ENCODE data around the gene EDN1.
A peak's percentile ranks its signal among the peaks of the same experiment; 100 is the strongest.

EDN1 gene

DNA sequence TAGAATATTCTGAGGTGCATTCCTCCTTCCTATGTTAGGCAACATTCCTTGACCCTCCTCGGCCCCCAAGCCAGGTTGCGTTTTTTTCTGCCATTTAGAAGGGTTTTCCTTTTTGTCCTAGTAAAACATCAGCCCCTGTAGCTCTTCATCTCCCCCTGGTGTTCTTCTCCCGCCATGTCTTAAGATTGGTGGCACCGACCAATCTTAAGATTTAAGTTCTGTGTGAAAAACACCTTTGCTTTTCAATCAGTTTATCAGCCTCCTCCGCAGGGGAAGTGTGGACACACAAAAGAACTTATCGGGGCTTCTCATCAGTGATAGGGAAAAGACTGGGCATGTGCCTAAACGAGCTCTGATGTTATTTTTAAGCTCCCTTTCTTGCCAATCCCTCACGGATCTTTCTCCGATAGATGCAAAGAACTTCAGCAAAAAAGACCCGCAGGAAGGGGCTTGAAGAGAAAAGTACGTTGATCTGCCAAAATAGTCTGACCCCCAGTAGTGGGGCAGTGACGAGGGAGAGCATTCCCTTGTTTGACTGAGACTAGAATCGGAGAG is 719 bp upstream of the EDN1 start:
- TF ChIP-seq, protein P1, sequence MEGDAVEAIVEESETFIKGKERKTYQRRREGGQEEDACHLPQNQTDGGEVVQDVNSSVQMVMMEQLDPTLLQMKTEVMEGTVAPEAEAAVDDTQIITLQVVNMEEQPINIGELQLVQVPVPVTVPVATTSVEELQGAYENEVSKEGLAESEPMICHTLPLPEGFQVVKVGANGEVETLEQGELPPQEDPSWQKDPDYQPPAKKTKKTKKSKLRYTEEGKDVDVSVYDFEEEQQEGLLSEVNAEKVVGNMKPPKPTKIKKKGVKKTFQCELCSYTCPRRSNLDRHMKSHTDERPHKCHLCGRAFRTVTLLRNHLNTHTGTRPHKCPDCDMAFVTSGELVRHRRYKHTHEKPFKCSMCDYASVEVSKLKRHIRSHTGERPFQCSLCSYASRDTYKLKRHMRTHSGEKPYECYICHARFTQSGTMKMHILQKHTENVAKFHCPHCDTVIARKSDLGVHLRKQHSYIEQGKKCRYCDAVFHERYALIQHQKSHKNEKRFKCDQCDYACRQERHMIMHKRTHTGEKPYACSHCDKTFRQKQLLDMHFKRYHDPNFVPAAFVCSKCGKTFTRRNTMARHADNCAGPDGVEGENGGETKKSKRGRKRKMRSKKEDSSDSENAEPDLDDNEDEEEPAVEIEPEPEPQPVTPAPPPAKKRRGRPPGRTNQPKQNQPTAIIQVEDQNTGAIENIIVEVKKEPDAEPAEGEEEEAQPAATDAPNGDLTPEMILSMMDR (IDR thresholded peaks at IDR 0.05), result peak; percentile 64

DNA sequence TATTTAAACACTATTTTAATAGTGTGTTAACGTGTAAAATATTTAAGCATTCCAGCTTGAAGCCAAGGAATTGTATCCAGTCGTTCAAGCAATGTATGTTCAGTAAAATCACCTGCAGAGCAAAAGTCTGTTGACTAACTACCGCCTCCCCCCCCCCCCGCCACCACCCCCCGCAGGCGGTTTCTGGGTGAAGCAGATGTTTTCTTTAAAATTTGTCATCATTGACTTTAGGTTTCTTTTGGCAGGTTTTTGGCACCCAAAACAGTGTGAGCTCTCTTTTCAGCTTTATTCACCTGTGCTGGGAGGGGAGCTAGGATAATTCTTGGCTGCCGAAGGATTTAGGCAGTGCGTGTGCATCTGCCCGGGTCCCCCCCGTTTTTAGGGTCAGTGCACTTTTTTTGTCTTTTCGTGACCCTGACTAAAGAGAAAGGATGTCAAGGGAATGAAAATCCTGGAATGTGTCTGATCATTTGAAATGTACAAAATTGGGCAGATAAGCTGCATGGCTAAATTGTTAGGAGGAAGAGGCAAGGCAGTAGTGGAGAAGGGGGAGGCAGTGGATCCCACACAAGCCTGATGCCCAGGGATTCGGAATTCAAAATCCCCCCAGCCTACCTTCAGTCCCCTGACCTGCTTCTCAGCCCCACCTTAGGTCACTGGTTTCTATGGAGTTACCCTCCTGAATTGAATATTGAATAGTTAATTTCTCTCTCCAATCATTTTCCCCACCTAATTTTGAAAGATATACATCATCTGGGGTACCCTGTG is 1.1 kb downstream of the EDN1 start:
- TF ChIP-seq, protein P1 (IDR thresholded peaks at IDR 0.05), result no peak

DNA sequence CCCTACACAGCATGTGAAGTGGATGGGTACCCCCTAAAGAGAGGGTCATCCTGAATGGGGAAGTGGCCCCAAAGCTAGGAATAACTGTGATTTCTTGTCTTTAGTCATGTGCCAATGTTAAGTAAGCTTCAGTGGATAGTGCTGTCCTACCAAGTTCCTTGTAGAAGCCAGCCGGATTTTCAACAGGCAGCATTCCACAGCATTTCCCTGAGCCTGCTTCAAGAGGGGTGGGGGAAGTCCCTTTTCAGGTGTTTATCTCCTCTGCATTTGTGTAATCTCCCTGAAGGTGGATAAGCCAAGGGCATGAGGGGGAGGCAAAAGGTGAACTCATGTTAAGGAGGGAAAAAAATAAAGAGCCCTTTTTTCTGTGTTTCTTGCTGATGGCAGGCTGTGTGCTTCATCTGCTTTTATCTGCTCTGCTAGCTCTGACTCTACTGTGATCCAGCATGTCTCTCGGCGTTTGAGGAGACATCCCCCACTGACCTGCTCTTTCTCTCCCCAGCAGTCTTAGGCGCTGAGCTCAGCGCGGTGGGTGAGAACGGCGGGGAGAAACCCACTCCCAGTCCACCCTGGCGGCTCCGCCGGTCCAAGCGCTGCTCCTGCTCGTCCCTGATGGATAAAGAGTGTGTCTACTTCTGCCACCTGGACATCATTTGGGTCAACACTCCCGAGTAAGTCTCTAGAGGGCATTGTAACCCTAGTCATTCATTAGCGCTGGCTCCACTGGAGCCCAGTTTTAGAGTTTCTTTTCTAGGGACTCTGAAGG is 1.9 kb downstream of the EDN1 start:
- TF ChIP-seq, protein P1 (IDR thresholded peaks at IDR 0.05), result peak; percentile 20; the same call in 1 of the 2 replicates

DNA sequence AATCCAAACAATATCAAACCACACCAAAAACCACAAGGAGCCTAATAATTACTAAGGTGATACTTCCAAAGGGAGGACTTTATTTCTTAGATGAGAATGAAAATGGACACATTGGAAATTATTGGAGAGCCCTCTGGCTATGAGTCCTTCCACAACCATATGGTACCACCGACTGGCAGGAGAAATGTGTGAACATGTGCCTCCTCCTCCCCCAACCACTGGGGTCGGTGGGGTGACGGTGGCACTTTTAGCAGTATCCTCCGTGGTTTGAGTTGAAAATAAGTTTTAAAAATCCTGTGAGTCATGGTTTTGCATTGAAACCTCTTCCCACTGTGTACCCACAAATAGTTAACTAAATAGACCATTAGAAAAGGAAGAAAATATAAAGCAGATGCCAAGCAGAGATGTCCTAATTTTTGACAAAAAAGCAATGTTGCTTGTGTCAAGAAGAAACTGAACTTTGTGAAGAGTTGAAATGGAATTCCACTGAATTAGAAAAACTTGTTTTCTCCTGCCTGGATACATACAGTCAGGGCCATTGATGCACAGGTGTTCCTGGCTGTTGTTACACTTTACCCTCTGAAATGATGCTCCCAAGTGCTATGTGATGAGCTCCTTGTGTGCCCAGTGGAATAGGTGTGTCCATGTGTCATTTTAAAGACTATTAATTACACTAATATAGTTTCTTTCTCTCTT is 3.2 kb downstream of the EDN1 start:
- TF ChIP-seq, protein P1 (IDR thresholded peaks at IDR 0.05), result no peak

DNA sequence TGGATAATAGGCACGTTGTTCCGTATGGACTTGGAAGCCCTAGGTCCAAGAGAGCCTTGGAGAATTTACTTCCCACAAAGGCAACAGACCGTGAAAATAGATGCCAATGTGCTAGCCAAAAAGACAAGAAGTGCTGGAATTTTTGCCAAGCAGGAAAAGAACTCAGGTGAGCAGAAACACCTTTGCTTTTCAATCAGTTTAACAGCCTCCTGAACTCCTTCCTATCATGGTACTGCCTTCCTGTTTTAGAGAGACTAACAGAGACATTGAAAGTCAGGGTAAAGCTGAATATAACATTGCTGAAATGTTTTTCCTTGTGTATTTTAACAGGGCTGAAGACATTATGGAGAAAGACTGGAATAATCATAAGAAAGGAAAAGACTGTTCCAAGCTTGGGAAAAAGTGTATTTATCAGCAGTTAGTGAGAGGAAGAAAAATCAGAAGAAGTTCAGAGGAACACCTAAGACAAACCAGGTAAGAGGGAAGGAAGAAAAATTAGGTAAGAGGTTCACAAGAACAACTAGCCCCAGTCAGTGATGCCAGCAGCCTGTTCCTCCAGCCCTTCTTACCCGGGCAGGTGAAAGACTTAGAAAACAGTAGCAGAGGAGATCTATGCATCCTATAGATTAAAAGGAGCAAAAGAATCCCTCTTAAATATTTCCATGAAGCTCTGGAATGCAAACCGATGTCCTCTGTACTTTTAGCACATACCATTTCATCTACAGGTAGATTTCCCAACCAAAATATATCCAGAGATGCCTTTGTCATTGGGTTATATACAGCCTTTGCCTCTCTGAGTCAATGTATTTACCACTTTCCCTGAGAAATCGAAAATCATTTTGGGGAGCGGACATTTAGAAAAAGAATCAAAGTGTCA is 4.0 kb downstream of the EDN1 start:
- TF ChIP-seq, protein P1 (IDR thresholded peaks at IDR 0.05), result no peak

DNA sequence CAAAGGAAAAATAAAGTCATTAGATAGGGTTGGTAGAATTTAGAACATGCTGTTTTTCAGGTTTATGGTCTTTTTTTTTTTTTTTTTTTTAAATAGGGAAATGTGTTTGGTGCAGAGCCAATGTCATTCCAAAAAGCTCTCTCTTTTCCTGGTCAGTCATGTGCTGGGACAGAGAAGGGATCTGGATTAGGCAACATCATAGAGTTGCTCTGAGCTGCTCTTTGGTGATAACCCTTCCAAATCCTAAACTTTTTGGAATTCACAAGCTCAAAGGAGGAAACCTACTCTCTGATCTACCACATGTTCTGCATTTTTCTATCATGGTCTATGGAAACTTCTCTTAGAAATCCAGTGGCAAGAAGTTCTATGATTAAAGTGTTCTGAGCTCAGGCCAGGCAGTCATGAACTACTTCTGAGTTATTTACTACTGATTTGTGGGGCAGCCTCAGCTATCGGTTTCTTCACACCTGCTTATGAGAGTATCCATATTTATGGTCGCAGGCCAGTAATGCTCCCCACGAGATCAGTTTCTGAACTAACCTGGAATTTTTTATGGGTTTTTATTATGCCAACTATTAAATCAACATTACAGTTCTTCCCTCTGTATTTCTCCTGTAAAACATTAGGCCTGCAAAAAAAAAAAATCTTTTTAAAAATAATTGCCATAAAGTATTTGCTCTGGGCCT is 4.8 kb downstream of the EDN1 start:
- TF ChIP-seq, protein P1 (IDR thresholded peaks at IDR 0.05), result no peak
